T-helper 22 cell (primary cell): ENCODE data around the gene CD164L2.

Experiments used
- DNase-seq: peaks from one replicate; pipeline ENCODE4 v3.0.0-alpha.2; 2020; ENCODE audit warnings: low read depth

CD164L2 gene

DNA sequence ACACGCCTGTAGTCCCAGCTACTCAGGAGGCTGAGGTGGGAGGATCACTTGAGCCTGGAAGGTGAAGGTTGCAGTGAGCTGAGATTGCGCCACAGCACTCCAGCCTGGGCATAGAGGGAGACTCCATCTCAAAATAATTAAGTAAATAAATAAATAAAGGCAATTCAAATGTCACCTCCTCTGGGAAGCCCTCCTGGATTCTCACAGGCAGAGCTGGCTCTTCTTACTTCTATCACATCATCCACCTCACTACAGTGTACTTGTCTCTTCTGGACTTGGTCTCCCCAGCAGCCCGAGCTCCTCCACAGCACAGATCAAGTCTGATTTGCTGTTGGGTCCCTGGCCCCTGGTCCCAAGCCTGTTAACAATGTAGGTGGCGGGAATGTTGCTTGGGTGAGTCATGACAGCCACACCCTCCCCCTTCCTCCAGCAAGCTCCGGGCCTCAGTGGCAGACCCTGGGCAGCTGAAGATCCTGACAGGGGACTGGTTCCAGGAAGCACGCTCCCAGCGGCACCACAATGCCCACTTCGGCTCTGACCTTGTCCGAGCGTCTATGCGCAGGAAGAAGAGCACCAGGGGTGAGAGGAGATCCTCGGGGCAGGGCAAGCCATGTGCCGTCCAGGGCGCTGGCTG is 36.0 kb downstream of the CD164L2 start:
- DNase-seq: no peak

DNA sequence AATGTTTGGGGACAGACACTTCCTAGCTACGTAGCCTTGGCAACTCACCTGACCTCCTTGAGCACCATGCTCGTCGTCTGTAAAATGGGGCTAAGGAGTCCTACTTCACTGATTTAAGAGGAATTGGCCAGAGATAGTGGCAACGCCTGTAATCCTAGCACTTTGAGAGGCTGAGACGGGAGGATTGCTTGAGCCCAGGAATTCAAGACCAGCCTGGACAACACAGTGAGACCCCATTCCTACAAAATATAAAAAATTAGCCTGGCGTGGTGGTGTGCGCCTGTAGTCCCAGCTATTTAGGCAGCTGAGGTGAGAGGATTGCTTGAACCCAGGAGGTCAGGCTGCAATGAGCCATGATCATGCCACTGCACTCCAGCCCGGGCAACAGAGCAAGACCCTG is 36.8 kb downstream of the CD164L2 start:
- DNase-seq: no peak

DNA sequence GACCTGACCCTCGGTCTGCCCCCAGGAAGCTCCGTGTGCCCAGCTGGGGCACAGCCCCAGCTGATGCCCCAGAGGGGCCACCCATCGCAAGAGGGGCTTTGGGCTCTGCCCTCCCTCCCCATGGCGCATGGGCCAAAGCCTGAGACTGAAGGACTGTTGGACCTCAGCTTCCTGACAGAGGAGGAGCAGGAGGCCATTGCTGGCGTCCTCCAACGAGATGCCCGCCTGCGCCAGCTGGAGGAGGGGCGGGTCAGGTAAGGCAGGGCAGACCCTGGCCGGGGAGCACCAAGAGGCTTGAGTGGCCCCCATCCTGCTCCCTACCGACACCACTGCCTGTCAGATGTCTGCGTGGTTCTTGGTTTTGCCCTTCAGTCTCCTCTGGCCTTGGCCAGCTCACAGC is 37.9 kb downstream of the CD164L2 start:
- DNase-seq: no peak

DNA sequence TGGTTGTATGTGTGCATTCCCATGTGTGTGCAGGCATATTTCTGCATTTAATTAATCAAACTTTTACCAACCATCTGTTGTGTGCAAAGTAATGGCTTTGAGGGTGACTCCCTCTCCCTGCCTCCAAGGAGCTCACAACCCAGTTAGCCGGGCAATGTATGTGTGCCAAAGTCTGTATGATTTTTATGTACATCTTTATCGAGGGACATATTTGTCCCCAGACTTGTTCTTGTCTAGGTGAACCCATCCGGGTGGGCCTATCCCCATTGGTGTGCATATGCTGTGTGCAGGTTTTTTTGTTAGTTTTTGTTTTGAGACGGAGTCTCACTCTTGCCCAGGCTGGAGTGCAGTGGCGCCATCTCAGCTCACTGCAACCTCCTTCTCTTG is 39.5 kb downstream of the CD164L2 start:
- no peak for DNase-seq

DNA sequence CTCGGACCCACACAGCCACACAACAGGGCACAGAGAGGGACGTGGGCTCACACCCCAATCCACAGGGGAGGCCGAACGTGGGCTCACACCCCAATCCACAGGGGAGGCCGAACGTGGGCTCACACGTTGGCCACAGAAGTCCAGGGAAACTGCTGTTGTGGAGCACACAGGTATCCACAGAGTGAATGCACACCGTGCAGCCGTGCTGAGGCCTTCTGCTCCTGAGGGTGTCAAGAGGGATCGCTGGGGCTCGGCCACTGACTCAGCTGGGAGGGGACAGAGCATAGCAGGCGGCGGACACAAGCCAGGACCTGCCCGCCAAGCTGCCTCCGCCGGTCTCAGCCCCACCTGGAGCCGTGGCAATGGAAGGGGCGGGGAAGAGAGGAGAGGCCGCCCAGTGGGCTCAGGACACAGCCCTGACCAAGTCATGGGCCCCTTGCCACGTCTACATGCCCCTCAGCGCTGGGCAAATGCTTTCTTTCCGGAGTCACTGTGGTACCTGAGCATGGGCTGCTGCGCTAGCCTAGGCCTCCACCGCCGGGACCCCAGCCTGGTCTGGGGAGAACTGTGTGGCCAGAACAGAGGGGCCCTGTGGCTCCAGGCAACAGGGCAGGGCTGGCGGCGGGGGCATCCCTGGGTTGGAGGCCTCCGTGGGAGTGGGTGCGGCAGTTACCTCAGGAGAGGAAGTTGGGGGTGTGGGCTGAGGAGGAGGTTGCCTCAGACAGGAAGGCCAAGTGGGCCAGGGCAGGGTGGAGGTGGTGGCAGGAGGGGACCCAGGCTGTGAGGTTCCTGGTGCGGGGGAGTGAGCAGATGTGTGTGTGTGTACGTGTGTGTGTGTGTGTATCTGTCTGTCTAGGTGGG is 40.1 kb downstream of the CD164L2 start:
- peak; percentile 79 for DNase-seq

DNA sequence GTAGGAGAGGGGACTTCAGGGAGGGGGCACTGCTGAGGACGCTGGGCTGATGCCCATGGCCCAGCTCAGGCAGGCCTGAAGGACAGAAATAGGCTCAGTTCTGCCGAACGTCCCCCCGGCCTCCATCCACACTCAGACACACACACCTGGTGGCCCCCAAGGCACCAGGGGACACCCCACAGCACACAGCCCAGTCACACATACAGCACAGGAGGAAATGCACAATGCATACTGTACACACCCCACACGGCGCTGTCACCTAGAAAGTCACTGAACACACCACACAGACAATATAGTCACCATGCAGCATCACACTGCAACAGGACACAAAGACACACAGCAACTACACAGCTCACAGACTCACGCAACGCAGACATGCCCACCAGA is 40.7 kb downstream of the CD164L2 start:
- DNase-seq: no peak

DNA sequence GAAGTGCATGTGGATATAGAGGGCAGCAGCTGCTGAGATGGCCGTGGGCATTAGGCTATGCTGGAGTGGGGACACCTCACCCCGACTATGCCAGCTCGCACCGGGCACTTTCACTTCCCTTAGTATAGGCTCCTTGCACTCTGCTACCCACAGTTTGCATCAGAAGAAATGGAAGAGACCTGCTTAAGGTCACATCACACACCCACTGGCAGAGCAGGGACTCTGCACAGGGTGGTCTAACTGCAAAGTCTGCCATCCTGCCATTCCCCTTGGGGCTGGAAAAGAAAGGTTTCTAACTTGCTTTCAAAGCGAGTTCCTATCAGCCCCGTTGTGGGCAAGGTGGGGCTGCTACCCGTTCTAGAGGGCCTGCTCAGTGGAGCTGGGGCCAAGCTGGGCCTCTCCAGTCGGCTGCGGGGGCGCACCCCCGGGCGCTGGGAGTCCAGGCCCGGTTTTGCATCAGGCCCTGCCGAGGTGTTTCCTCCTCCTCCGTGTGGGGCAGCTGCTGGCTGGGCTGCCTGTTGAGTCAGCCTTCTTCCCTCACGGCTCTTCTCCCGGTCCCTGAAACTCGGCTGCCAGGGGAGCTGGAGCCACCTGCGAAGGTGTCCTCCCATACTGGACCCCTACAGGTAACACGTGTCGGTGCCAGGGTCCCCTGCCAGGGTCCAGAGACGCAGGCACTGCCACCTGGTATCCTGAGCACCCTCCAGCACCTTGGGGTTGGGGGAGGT is 41.4 kb downstream of the CD164L2 start, which contains the start of gene SYTL1:
Gene SYTL1, plus strand, starts transcription at position 498 of the 728 bp plus-strand sequence. CDS start 3,313 bp downstream, outside the sequence.
- peak; percentile 42 for DNase-seq

DNA sequence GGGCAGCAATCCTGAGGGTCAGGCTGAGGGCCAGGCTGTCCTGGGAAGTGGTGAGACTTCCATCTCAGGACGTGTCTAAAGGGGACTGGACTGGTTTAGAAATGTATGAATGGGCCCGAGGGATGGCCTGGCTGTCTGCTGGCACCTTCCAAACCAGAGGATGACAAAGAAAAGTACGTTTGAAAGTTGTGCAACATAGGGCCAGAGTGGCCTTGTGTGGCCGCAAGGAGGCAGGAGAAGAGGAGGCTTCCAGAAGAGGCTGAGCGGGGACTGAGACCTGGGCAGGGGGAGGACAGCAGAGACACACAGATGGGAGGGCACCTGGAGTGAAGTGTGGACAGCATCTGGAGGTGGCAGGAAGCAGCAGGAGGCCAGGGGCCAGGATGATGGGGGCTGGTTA is 43.9 kb downstream of the CD164L2 start:
- DNase-seq: no peak

DNA sequence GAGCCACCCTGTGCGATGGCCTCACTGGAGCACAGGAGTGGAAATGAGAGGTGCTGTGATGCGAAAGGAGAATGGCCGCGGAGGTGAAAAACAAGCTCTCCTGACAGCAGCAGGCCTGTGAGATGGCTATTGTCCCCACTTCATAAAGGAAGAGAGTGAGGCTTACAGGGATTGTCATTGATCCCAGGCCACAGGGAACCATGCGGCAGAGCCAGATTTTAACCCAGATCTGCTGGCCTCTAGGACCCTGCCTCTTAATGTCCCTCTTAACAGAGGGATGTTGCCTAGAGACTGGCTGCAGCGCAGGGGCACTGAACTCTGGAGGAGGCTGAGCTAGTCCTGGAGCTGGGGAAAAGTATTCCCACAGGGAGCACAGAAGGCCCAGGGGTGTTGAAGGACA is 44.4 kb downstream of the CD164L2 start:
- DNase-seq: no peak

DNA sequence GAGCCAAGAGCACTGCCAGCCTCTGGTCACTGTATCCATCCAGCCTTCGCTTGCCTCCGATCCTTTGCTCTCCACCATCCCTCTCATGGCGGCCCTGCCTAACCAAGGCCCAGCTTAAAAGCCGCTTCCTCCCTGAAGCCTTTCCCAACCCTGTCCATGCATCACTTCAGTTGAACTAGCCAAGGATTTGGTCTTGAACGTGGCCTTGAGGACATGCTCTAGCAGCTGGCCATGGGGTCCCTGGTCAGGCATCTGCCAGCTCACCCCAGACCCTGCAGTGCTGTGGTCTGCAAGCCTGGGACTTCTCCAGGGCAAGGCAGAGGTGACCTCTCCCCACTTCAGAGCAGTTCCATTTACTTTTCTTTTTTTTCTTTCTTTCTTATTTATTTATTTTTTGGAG is 46.4 kb downstream of the CD164L2 start:
- no peak for DNase-seq

DNA sequence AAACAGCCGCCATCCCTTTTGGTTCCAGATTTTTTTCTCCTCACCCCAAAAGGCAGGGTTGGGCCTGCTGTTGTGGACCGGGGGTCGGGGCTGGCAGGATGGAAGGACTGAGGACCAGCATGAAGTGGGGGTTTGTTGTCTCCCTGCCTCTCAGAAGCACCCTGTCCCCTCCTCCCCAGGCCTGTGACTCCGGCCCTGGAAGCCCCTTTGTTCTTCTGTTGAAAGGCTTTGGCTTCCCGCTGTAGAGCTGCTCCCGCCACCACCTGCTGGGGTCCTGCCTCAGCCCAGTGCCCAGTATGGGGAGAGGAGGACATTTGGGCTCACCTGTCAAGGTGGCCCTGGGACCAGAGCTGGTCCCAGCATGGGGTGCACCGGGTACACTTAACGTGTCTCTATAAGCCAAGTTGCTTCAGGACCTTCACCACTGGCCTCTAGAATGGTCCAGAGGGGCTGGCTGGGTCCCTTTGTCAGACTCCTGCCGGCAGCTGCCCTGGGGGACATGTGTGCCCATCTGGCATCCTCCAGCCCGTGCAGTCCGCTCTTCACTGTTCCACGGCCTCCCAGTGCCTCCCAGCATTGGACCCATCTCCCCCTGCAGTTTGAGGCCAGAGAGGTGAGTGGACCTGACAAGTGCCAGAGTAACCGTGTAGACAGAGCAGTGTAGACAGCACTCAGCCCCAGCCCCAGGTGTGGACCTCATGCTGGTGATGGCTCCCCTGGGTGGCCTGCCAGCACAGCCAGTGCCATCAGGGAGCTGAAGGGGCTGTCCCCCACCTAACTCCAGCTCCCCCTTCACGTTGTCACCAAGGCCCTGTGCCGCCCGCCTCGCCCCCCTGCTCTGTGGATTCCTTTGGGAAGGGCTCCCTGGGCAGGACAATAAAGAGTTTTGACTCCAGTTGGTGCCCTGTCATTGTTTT is 47.4 kb downstream of the CD164L2 start:
- no peak for DNase-seq

DNA sequence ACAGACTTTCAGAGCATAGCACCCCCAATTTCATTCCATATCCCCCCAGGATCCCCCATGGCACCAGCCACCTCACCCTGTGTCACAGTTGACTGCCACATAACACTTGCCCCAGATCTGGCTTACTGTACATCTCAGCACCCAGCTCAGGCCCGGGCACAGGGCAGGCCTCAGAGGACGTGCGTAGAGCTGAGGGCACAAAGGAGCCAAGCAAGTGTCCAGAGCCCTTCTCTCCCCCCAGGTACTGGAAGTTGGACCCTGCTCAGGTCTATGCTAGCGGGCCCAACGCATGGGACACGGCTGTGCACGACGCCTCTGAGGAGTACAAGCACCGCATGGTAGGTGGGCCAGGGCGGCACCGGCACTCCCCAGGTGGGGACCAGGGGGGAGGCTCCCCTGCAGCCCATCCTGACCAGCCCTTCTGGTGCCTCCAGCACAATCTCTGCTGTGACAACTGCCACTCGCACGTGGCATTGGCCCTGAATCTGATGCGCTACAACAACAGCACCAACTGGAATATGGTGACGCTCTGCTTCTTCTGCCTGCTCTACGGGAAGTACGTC is 49.3 kb downstream of the CD164L2 start:
- DNase-seq: no peak

DNA sequence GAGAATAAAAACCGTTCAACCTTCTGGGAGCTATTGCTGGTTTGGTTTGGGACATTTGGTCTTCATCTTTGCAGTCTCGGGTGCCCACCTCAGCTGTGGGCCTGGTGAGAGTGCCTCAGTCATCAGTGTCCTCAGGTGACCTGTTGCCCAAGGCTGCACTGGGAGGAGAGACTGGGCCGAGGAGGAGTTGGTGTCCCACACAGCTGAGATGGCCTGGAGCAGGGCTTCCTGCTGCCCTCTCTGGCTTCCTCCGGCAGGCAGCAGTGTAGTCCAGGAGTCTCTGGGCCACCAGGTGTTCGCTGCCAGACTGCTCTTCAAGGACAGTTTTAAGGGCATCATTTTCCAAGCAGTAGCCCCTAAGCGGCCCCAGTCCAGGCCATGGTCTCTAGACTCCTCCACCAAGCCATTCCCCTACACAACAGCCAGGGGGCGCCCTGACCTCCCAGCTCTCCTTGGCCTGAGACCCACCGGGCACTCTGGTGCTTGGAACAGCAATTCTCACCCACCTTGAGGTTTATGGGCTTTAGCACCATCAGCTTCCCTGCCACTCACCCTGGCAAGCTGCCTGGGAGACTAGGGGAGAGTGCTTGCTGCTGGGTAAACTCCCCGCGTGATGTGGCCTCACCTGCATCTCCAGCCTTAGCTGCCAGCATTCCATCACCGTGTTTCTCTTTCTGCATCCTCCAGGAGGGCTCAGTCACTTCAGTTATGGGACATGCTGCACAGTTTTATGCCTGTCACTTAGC is 50.4 kb downstream of the CD164L2 start:
- DNase-seq: peak; percentile 16

DNA sequence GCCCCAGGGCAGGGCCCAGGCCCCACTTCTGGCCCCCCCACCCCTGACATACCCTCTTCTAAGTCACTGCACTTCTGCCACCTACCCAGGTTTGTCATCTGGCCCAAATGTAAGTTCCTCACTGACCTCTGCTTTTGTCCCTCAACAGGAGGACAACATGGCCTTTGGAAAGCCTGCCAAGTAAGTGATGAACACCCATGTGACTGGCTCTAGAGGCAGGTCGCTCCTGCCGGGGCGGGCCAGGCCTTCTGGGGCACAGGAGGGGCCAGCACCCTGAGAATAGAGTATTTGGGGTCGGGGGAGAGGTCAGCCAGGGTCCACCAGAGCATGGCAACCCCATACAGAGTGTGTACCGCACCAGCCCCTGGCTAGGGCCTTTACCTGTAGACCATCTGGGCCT is 51.2 kb downstream of the CD164L2 start:
- no peak for DNase-seq

DNA sequence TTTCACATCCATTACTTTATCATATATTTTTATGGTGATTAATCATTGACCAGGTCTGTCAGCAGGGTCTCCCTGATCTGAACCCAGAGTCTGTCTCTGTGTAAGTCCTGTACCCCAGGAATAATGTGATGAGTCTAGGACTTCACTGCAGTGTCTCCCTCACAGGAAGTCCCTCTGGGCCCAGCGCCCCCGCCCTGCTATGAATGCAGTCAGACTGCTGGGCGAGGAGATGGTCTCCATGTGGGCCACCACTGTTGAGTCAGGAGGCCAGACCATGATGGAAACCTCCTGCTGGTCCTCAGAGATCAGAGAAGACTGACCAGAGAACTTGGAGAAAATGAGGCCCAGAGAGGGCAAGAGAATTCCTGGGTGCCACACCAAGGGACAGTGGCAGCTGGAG is 51.7 kb downstream of the CD164L2 start:
- no peak for DNase-seq

DNA sequence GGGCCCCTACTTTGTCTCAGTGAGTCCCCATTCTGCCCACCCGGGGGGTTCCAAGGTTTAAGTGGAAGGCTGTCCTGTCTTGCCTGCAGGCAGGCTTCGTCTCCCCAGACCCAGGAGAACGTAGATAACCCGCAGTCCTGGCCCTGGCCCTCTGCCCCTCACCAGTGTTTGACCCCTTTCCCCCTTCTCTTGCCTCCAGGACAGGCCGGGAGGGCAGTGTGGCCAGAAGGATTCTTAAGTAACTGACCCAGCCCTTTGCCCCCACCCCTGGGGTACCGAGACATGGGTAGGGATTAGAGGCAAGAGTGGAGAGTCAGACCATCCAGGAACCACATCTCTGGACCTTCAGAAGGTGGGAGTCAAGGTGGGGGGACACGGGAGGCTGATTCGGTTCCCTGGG is 52.3 kb downstream of the CD164L2 start:
- no peak for DNase-seq
